Natural killer cell (primary cell): ENCODE data around the gene TPRG1. TPM values are rescaled to one million over a fixed set of nuclear protein-coding genes. Genes with fewer than 3 reads are reported as not detected.

Experiments
- ATAC-seq, 3 donors: fragments of 150-1000 bp in 2 of 3; fragments of 200-7000 bp in 1 of 3; cut with Tn5 transposase; 1 replicate in 1 of 3; 2 replicates in 2 of 3; pipeline ENCODE4 v1.10.0; 2021; ENCODE audit warnings: mild to moderate bottlenecking in 2 of 3, moderate library complexity in 2 of 3
- DNase-seq, 2 donors: peaks; one replicate each; pipeline versions ENCODE4 v3.0.0 to v3.0.0-alpha.2; 2013 to 2021; ENCODE audit warnings: mixed read lengths in 1 of 2
- H3K27ac ChIP-seq: one replicate; pipeline ENCODE4 v1.5.1; 2013; ENCODE audit warnings: mild to moderate bottlenecking, low read length
- H3K27me3 ChIP-seq: one replicate; pipeline ENCODE4 v1.6.1; 2013; ENCODE audit warnings: low read length; ENCODE audit not compliant: control insufficient read depth, insufficient read depth
- H3K36me3 ChIP-seq: one replicate; pipeline ENCODE4 v1.6.1; 2013; ENCODE audit warnings: low read length; ENCODE audit not compliant: control insufficient read depth, insufficient read depth
- H3K4me1 ChIP-seq: one replicate; pipeline ENCODE4 v1.6.1; 2013; ENCODE audit warnings: low read length; ENCODE audit not compliant: control insufficient read depth, insufficient read depth
- H3K4me3 ChIP-seq: one replicate; pipeline ENCODE4 v1.5.1; 2013; ENCODE audit warnings: low read length
- H3K9me3 ChIP-seq: one replicate; pipeline ENCODE4 v1.6.1; 2013; ENCODE audit warnings: low read length; ENCODE audit not compliant: control insufficient read depth, insufficient read depth
- H3K27ac Mint-ChIP-seq, 2 donors: one replicate each; pipeline ENCODE4 v1.8.0; 2022; ENCODE audit warnings: mild to moderate bottlenecking in 2 of 2, mixed read lengths in 2 of 2, moderate library complexity in 1 of 2
- H3K27me3 Mint-ChIP-seq, 2 donors: one replicate each; pipeline ENCODE4 v1.8.0; 2022; ENCODE audit warnings: low read depth in 2 of 2, mixed read lengths in 2 of 2
- H3K36me3 Mint-ChIP-seq: one replicate; pipeline ENCODE4 v1.8.0; 2022; ENCODE audit warnings: mixed read lengths
- H3K4me1 Mint-ChIP-seq, 2 donors: one replicate each; pipeline ENCODE4 v1.8.0; 2022; ENCODE audit warnings: mixed read lengths in 2 of 2
- H3K4me3 Mint-ChIP-seq: one replicate; pipeline ENCODE4 v1.8.0; 2022; ENCODE audit warnings: mild to moderate bottlenecking, moderate library complexity, mixed read lengths
- H3K9me3 Mint-ChIP-seq, 2 donors: one replicate each; pipeline ENCODE4 v1.8.0; 2022; ENCODE audit warnings: mixed read lengths in 2 of 2
- CTCF ChIP-seq: fragments of 200-600 bp; IDR thresholded peaks from one replicate; pipeline ENCODE4 v1.8.0; 2022; ENCODE audit warnings: antibody characterized with exemption
- WGBS: methylation state at CpG from one replicate; pipeline ENCODE4 v1.1.7; 2013; ENCODE audit warnings: missing lambda C conversion rate; ENCODE audit not compliant: insufficient coverage; 5-methylcytosine and 5-hydroxymethylcytosine counted together
- intact Hi-C: fragments of 100-400 bp; cut with micrococcal nuclease; formaldehyde crosslinking; loops from one replicate; pipeline ENCODE4 v1.14.2; 2022
- total RNA-seq, 4 donors: library from RNA; stranded (reverse); fragments of 120-200 nt in 1 of 4; gene quantifications; one replicate each; pipeline versions ENCODE4 v1.2.3 to v1.2.4, GENCODE V29; 2013 to 2022

TPRG1 gene
- total RNA-seq, 3 donors from 2014 or later (not counting 1 experiment from before 2014, with no cell fraction given): 1.3 to 4.6 (median 1.9) TPM

GRCh38 chr3:189292667-189293484, 121.1 kb downstream of the TPRG1 start:
- Histone ChIP-seq H3K27me3 (no peaks in the 10 kb centered on the region), H3K4me1 (no peaks in the 10 kb centered on the region), H3K9me3 (no peaks in the 10 kb centered on the region), H3K36me3 (no peaks in the 10 kb centered on the region), H3K4me3 (no peak overlapping the region), H3K27ac (no peak overlapping the region)
- TF ChIP-seq CTCF: no peak
- Mint-ChIP-seq H3K4me3 (no peak overlapping the region), H3K27ac (no peak overlapping the region), H3K9me3 (no peaks in the 10 kb centered on the region), H3K27me3 (peaks cover 0 to 3% of the 10 kb centered on the region in 2 donors), H3K36me3 (no peaks in the 10 kb centered on the region), H3K4me1 (no peaks in the 10 kb centered on the region)
- no peak for ATAC-seq
- WGBS: 93% methylated on average over 6 of the region's 6 CpGs
- intact Hi-C loops: no loop called here
- DNase-seq: no peak

GRCh38 chr3:189294649-189295048, 122.9 kb downstream of the TPRG1 start:
- DNase-seq (no peak), ATAC-seq (no peak)
- no peaks in the 10 kb centered on the region for H3K4me1 Mint-ChIP-seq
- TF ChIP-seq CTCF: no peak
- H3K4me3 Mint-ChIP-seq: no peak overlapping the region
- H3K36me3 ChIP-seq: no peaks in the 10 kb centered on the region
- no peaks in the 10 kb centered on the region for H3K9me3 ChIP-seq
- peaks cover 0 to 3% of the 10 kb centered on the region in 2 donors for H3K27me3 Mint-ChIP-seq
- H3K9me3 Mint-ChIP-seq: no peaks in the 10 kb centered on the region
- intact Hi-C loops: no loop called here
- no peak overlapping the region for H3K27ac Mint-ChIP-seq
- H3K4me3 ChIP-seq: no peak overlapping the region
- WGBS: 97% methylated on average over 5 of the region's 5 CpGs
- no peak overlapping the region for H3K27ac ChIP-seq
- no peaks in the 10 kb centered on the region for H3K36me3 Mint-ChIP-seq
- no peaks in the 10 kb centered on the region for H3K27me3 ChIP-seq
- no peaks in the 10 kb centered on the region for H3K4me1 ChIP-seq

- Histone ChIP-seq H3K36me3 (no peaks in the 10 kb centered on the region), H3K4me3 (no peak overlapping the region), H3K27me3 (no peaks in the 10 kb centered on the region), H3K4me1 (no peaks in the 10 kb centered on the region), H3K27ac (no peak overlapping the region), H3K9me3 (no peaks in the 10 kb centered on the region)
- H3K27me3 Mint-ChIP-seq: peaks cover 0 to 3% of the 10 kb centered on the region in 2 donors
- no peak for ATAC-seq
- no peak for TF ChIP-seq CTCF
- no peaks in the 10 kb centered on the region for H3K9me3 Mint-ChIP-seq
- 91% methylated on average over 3 of the region's 3 CpGs for WGBS
- H3K27ac Mint-ChIP-seq: no peak overlapping the region
- no peak overlapping the region for H3K4me3 Mint-ChIP-seq
- intact Hi-C loops: no loop called here
- H3K36me3 Mint-ChIP-seq: no peaks in the 10 kb centered on the region
- H3K4me1 Mint-ChIP-seq: no peaks in the 10 kb centered on the region
- no peak for DNase-seq
Measured at GRCh38 chr3:189295089-189295488, 123.3 kb downstream of the TPRG1 start.

- WGBS: 100% methylated on average over 2 of the region's 4 CpGs
- Histone ChIP-seq H3K27me3 (no peaks in the 10 kb centered on the region), H3K4me1 (no peaks in the 10 kb centered on the region), H3K4me3 (no peak overlapping the region), H3K36me3 (no peaks in the 10 kb centered on the region), H3K9me3 (no peaks in the 10 kb centered on the region), H3K27ac (no peak overlapping the region)
- TF ChIP-seq CTCF: no peak
- H3K9me3 Mint-ChIP-seq: no peaks in the 10 kb centered on the region
- H3K27me3 Mint-ChIP-seq: peaks cover 0 to 7% of the 10 kb centered on the region in 2 donors
- intact Hi-C loops: no loop called here
- DNase-seq (no peak), ATAC-seq (no peak)
- no peaks in the 10 kb centered on the region for H3K4me1 Mint-ChIP-seq
- H3K4me3 Mint-ChIP-seq: no peak overlapping the region
- no peak overlapping the region for H3K27ac Mint-ChIP-seq
- no peaks in the 10 kb centered on the region for H3K36me3 Mint-ChIP-seq
Measured at GRCh38 chr3:189297932-189298331, 126.2 kb downstream of the TPRG1 start.
